GM19455 (cell line): ENCODE measurements around the gene STXBP1.
"Not testable (repeated sequence)": the region's sequence is repeated elsewhere in the genome, so short reads cannot be mapped to it uniquely, and the experiment has no call there.

ENCODE experiments used
- ATAC-seq: cut with Tn5 transposase; IDR thresholded peaks from one replicate; pipeline ENCODE4 v1.9.1; 2021; ENCODE audit not compliant: unreplicated experiment

Gene STXBP1

GRCh38 chr9:127613583-127613954 is 1.5 kb downstream of the STXBP1 start:
- ATAC-seq: no peak

- no peak for ATAC-seq
Observed at GRCh38 chr9:127614961-127615360, 2.9 kb downstream of the STXBP1 start.

GRCh38 chr9:127621339-127621970 is 9.4 kb downstream of the STXBP1 start:
- ATAC-seq: not testable (repeated sequence)

DNA sequence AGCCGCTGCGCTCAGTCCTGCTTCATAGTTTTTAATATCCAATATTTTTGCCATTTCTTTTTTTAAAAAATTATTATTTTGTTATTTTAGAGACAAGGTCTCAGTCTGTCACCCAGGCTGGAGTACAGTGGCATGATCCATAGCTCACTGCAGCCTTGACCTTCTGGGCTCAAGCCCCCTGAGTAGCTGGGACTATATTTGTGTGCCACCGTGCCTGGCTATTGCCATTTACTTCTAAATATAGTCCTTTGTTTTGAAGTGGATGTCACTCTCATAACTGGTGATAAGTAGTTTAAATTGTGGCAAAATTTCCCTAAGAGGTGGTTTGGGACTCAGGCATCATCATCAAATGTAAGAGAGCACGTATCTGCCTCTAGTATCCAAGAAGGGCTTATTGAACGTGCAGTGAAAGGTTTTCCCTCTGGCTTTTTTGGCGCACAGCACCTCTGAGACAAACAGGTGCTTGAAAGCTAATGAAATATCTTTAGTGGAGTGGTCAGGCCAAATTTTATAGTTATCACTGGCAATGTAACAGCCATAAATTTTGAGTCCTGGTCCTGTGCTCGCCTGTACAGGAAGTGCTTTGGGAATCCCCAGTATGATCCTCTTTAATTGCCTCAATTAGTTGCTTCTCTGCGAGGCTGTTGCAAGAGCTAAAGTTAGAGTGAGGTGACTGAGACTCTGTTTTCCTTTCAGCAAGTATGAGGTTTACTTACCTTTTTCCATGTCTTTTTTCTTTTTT is 14.8 kb downstream of the STXBP1 start:
- ATAC-seq: no peak

GRCh38 chr9:127627494-127627855 is 15.4 kb downstream of the STXBP1 start:
- ATAC-seq: no peak

DNA sequence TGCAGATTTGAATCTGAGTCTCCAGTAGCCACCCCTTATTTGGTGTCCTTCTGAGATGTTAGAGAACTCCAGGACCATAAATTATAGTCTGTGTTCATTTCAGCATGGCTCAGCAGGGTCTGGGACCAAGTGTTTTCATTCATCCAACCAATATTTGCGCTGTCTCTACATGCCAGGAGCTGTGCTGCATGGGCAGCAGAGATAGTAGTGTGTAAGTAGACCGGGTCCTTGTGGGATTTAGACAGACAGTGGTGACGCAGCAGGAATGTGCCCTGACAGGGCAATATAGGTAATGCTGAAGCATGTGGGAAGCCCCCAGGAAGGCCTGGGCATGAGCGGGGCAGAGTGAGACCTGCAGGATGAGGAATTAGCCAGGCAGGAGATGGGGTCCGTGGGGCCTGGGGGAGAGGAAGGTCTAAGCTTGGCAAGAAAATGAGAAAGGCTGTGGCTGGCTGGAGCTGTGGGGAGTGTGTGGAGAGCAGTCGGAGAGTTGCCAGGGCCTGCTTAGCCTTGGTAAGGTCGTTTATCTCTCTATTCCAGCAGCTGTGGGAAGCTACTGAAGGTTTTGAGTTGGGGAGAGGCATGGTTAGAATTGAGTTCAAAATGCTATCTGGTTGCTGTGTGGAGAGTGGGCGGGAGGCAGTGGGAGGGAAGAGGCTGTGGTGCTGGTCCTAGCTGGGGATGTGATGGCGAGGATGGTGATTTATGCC is 16.8 kb downstream of the STXBP1 start:
- ATAC-seq: no peak

DNA sequence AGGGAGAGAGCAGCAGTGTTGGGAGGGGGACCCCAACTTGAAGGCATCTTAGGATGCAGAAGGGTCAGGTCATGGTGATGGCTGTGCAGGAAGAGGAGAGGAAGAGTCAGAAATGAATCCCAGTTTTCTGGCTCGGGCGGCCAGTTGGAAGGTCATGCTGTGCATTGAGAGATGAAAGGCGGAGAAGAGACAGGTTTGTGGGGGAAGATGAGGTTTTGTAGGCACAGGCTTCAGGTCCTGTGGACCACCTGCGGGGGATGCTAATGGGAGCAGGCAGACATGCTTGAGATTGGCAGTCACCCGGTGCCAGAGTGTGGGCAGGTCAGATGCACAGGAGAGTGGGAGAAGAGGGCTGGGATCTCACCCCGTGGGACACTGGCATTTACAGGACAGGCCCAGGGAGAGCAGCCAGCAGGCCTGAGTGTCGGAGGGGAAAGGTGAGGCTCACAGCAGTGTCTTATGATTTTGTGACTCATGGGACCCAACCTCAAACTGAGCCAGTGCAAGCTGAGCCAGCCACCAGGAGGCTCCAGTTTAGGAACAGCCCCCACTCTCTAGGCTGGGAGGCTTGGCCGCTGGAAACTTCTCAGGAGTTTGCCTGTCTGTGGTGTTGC is 17.5 kb downstream of the STXBP1 start:
- no peak for ATAC-seq

- no peak for ATAC-seq
Observed at GRCh38 chr9:127633216-127633862, 21.3 kb downstream of the STXBP1 start.

- ATAC-seq: no peak
Observed at GRCh38 chr9:127634021-127634420, 21.9 kb downstream of the STXBP1 start.

- ATAC-seq: no peak
Observed at GRCh38 chr9:127634698-127635097, 22.6 kb downstream of the STXBP1 start.

DNA sequence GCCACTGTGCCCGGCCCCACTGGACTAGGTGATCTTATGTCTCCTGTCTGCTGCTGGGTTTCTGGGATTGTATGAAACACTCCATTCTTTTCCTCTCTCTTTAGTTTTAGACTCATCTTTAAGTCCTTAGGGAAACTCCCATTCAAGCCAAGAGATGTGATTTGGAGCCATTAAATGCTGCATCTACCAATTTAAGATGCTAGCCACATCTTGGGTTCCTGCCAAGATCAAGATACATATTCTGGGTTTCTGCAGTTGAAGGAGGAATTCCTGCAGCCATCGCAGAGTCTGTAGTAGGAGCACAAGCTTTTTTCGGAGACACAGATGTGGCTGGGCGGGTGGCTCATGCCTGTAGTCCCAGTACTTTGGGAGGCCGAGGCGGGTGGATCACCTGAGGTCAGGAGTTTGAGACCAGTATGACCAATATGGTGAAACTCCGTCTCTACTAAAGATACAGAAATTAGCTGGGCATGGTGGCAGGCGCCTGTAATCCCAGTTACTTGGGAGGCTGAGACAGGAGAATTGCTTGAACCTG is 23.2 kb downstream of the STXBP1 start:
- no peak for ATAC-seq

DNA sequence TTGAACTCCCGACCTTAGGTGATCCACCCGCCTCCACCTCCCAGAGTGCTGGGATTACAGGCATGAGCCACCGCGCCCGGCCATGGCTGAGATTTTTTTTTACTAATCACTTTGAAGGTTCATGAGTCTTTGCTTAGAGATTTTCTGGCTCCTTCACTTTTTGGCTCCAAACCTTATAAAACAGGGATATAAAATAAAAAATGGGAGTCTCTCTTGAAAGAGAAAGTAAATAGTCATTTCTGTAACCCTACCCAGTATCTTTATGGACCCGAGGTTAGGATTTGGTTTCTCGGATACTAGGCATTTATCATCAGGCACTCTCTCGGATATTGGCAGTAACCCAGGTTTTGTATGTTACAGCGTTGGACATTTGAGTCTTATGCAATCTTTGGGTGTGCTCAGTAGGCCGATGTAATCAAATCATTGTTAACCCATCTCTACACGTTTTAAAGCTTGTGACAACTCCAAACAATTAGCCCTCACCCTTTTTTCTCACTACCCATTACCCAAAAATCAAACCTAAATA is 25.3 kb downstream of the STXBP1 start:
- ATAC-seq: no peak

DNA sequence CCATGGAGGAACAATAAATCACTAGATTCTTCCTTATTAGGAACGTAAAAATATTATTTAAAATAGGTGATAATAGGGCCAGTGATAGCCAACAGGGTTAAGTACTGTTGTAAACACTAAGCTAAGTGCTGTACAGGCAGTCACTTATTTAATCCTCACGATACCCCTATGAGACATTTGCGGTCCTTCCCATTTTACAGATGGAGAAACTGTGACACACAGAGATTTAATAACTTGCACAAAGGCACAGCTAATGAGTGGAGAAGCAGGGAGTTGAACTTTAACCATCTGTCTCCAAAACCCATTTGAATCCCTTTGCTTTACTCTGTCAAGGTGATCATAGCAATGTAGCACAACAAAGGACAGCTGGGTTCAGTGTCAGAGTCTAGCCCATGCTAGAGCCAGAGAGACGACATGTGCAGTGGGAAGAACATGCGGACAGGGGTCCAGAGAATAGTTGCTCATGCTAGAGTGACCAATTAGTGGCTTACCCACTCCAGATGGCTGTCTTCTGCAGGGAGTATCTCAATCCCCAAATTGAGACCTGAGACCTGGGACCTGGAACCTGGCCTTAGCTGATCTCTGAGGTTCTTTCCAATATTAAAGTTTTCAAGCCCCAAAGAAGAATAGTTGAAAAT is 28.9 kb downstream of the STXBP1 start:
- no peak for ATAC-seq

DNA sequence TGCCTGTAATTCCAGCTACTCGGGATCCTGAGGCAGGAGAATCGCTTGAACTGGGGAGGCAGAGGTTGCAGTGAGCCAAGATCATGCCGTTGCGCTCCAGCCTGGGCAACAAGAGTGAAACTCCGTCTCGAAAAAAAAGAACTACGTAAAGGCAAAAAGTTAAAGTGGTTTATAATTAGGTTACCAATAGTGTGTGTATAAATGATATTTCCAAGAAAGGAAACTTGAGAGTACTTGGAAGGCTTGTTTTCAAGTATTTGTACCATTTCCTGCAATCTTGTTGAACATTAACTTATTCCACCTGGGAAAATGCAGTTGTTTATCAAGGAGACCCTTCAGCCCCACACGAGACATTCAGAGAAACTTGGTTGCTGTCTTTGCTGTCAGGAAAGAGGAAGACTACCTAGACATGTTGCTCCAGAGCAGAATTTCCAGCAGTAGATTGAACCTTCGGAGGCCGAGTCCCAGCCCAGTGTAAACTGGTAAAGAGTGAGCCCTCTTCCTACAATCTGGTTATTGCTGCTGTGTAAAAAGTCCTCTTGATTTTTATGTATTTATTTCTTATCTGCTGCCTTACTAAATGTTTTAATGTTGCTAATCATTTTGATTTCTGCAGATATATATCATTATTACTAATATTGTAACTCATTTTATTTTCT is 30.1 kb downstream of the STXBP1 start:
- no peak for ATAC-seq

DNA sequence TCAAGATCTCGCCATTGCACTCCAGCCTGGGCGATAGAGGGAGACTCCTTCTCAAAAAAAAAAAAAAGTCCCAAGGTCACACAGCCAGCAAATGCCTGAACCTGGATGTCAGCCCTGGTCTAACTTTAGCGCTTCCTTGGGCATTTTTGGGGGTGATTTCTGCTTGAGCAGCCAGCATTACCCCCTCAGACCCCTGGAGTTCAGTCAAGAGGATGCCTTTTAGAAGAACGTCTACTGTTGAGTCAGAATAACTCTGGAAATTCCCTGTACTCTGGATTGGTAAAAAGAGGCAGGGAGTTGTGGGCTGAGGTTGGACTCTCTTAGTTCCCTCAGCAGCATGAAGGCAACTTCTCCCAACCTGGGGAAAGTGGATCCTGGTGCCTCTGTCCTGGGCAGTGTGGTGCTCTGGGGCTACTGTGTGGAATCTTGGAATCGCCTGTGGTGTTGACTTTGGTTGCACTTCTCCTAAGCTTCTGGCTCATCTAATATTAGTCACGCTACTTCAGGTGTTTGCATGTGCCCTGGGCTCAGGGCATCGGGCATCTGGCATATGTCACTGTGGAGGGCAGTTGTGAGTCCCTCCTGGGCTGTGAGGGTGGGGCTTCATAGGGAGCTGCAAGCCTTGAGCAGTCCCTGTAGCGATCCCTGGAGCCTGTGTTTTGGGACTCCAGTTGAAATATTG is 32.2 kb downstream of the STXBP1 start:
- ATAC-seq: no peak

GRCh38 chr9:127644943-127645342 is 32.9 kb downstream of the STXBP1 start:
- ATAC-seq: no peak

GRCh38 chr9:127647451-127647850 is 35.4 kb downstream of the STXBP1 start:
- ATAC-seq: no peak

DNA sequence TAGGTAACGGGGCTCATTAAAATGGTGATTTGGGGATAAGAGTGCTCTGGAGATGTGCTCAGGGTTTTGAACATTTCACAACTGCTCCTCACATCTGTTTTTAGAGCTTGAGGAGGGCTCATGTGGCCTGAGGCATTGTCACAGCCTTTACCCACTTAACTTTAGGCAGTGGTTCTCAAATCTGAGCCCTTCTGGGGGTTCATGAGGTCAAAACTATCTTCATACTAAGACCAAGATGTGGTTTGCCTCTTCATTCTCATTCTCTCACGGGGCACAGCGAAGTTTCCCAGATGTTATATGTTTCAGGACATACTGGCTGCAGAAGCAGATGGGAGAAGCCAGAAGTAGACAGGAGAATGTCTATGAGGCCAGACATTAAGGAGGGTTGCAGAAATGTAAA is 38.4 kb downstream of the STXBP1 start:
- ATAC-seq: no peak
